Measurements from ENCODE around the gene NLE1. TPM values are rescaled to one million over a fixed set of nuclear protein-coding genes. Genes with fewer than 3 reads are reported as not detected.

The NLE1 gene
- total RNA-seq, 1 donor, result 13.8 TPM

GRCh38 chr17:35170968-35171771 is 29.1 kb upstream of the NLE1 start:
- peak; percentile 23 for DNase-seq (ENCODE audit: low read depth)
- TF ChIP-seq CTCF (IDR thresholded peaks at IDR 0.05; ENCODE audit: insufficient read depth, low read depth, low read length), result peak; percentile 20
- no peak overlapping the region for H3K4me3 ChIP-seq (ENCODE audit: low read depth, low read length)

GRCh38 chr17:35169835-35170363 is 27.8 kb upstream of the NLE1 start:
- DNase-seq (ENCODE audit: low read depth), result no peak
- TF ChIP-seq CTCF (IDR thresholded peaks at IDR 0.05; ENCODE audit: insufficient read depth, low read depth, low read length), result no peak
- H3K4me3 ChIP-seq (ENCODE audit: low read depth, low read length), result no peak overlapping the region

GRCh38 chr17:35167666-35168065 is 25.6 kb upstream of the NLE1 start:
- H3K4me3 ChIP-seq (ENCODE audit: low read depth, low read length), result no peak overlapping the region
- peak; percentile 3 for DNase-seq (ENCODE audit: low read depth)
- no peak for TF ChIP-seq CTCF (IDR thresholded peaks at IDR 0.05; ENCODE audit: insufficient read depth, low read depth, low read length)

- no peak for DNase-seq (ENCODE audit: low read depth)
- H3K4me3 ChIP-seq (ENCODE audit: low read depth, low read length), result no peak overlapping the region
- no peak for TF ChIP-seq CTCF (IDR thresholded peaks at IDR 0.05; ENCODE audit: insufficient read depth, low read depth, low read length)
Observed at GRCh38 chr17:35167046-35167445, 24.9 kb upstream of the NLE1 start.

- TF ChIP-seq CTCF (IDR thresholded peaks at IDR 0.05; ENCODE audit: insufficient read depth, low read depth, low read length), result no peak
- DNase-seq (ENCODE audit: low read depth), result no peak
- H3K4me3 ChIP-seq (ENCODE audit: low read depth, low read length), result no peak overlapping the region
Observed at GRCh38 chr17:35166526-35166925, 24.4 kb upstream of the NLE1 start.

GRCh38 chr17:35164716-35165115 is 22.6 kb upstream of the NLE1 start:
- no peak overlapping the region for H3K4me3 ChIP-seq (ENCODE audit: low read depth, low read length)
- TF ChIP-seq CTCF (IDR thresholded peaks at IDR 0.05; ENCODE audit: insufficient read depth, low read depth, low read length), result no peak
- no peak for DNase-seq (ENCODE audit: low read depth)
